HG03439 (cell line): ENCODE results near the gene SHISA9.
"Not testable (repeated sequence)": the region's sequence is repeated elsewhere in the genome, so short reads cannot be mapped to it uniquely, and the experiment has no call there.

Experiments used
- ATAC-seq: cut with Tn5 transposase; IDR thresholded peaks from one replicate; pipeline ENCODE4 v1.9.1; 2021; ENCODE audit warnings: mild to moderate bottlenecking, moderate library complexity; ENCODE audit not compliant: unreplicated experiment

SHISA9 gene

DNA sequence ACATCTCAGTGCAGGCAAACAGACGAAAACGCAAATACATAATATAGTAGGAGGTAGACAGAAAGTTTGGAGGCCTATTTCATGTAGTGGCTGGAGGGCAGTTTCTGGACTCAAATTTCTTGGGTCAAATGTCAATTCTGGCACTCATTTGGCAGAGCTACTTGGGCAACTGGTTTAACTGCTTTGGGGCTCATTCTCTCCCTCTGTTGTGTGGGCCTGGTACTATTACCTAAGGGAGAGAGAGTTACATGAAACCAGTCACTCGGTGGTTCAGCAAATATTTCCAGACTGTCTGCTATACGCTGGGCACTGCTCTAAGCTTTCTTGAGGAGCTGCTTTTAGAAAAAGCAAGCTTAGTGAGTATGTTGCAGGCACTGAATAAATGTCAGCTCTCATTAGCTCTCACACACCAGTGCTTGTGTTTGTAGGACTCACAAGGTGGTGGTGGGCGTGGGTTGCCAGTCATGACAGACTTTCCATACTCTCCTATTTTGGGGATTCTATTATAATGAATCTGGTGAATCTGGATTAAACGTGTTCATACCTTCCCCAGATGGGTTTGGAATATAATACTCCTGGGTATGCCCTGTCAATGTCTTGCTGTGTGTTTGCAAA, 1.8 kb upstream of the SHISA9 start:
- no peak for ATAC-seq

DNA sequence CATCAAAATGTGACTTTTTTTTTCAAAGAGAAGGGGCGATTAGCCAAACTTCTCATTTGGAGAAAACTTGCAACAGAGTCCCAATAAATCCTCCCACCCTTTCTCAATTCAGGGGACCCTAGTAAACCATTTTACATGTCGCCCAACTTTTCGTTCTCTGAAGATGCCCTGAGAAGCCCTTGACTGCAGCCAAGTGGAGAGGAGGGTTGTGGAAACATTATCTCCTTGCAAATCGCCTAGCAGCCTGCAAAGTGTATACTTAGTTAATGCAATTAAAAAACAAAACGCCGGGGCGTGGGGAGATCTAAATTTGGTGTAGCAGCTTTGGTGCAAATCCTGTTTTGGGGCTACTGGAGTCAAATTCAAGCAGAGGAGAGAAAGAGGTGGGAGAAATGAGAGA, 1.2 kb upstream of the SHISA9 start:
- no peak for ATAC-seq

GRCh38 chr16:12900599-12901203, 697 bp upstream of the SHISA9 start:
- ATAC-seq = no peak

- no peak for ATAC-seq
These were observed 198 bp upstream of the SHISA9 start for GRCh38 chr16:12901204-12901596.

GRCh38 chr16:12902511-12903372, 1.3 kb downstream of the SHISA9 start:
- ATAC-seq = no peak

DNA sequence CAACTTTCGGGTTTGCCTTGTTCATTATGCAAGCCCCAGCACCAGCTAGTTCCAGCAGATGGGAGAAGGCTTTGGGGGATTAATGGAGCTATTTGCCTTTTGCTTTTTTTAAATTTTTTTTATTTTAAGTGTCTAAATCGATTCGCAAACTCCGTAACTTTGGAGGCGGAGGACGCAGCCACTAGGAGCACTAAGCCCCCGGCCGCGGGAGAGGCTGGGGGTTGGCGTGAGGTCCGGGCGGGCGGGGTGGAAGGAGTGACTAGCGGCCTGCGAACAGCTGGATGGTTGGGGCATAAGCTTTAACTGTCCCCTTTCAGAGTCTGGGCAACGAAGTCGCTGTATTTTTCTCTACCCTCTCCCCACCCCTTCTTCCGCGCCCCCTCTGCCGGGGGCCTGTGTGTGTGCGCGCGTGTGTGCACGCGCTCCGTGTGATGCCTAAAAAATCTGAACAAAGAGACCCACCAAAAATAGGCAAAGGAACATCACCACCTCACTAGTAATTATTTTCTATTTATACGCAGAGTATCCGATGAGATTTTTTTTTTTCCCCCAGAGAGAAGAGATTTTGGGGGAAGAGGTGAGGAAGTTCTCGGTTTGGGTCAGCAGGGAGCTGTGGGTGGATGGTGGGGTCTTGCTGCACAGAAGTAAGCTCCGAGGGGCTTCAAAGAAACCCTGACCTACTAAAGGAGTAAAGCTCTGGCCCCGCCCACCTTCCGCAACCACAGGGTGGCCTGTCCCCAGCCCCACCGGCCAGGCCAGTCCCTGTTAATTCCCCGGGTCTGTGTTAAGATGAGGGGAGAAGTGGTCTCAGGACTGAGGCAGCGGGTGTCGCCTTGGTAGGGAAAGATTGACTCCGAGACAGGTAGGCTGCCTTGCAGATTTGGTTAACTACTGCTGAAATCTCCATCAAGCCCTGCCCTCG, 2.3 kb downstream of the SHISA9 start:
- ATAC-seq = no peak

- ATAC-seq = no peak
These were observed 2.9 kb downstream of the SHISA9 start for GRCh38 chr16:12904329-12904671.

DNA sequence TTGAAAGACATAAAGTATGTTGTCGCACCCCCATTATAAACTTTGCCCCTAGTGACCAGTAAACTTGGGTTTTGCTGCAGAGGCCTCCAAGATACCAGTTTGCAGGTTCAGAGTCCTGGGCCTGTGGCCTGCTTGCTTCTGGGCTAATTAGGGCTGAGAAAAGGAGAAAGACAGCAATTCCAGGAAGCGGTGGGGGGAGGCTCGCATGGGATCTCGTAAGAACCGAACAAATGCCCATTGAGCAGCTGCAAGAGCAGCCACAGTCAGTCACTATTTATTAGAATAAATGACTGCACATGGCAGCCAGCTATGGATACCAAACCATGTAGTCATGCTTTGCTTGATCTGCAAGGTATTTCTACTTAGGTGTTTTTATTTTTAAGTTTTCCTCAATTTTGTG, 4.9 kb downstream of the SHISA9 start:
- no peak for ATAC-seq

- ATAC-seq = no peak
These were observed 5.5 kb downstream of the SHISA9 start for GRCh38 chr16:12906765-12907516.

DNA sequence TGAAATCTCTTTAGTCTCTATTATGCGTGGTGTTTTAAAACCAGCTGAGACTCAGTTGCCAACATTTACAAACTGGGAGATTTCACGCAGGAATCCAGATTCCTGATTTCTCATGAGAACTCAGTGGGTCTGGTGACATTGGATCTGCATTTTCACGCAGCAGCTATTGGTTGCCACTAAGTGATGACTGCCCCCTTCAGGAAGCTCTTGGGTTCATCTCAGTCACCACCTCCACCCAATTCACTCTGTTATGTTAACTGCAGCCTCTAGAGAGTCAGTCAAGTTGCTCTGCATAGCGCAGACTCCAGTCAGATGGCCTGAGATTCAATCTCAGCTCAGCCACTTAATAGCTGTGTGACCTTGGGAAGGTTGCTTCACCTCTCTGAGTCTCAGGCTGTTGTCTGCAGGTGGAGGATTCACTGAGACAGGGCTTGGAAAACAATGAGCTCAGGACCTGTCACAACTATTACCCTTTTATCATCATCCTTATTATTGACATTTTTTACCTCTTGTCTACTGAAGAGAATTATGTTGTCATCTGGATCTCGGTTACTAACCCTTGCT, 6.4 kb downstream of the SHISA9 start:
- ATAC-seq = no peak

DNA sequence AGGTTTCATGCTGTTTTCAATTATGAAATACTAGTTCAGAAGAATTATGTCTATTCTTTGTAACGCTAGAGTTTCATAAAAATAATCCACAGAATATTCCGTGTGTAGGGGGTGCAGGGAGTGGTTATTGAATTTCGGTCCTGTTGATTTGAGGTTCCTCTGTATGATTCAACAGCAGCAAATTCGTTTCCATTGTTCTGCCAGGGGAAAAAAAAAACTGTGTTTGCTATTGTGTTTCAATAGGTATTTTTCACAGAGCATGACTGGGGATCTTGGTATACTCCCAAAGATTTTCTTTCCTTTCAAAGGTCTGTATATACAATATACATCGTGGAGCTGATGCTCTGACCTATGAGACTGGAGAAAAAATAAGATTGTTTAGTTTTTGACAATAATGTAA, 15.8 kb downstream of the SHISA9 start:
- no peak for ATAC-seq

DNA sequence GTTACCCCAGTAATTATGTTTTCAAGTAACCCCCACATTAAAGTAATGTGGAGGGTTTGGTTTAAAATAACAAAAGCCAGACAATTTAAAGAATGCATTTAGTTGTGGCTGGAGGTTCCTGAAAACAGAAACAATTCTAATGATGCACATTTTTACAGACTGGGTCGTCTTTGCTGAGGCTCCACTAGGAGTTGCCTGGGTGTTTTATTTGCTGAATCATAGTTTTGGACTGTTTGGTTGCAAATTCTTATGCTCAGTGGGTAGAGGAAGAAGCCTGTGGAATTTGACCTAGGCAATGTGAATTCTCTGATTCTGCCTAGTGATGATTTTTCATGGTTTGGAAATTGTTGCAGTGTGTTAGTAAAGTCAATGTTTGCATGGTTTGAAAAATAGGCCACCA, 16.3 kb downstream of the SHISA9 start:
- ATAC-seq = no peak

- ATAC-seq = no peak
These were observed 19.3 kb downstream of the SHISA9 start for GRCh38 chr16:12920739-12921138.

DNA sequence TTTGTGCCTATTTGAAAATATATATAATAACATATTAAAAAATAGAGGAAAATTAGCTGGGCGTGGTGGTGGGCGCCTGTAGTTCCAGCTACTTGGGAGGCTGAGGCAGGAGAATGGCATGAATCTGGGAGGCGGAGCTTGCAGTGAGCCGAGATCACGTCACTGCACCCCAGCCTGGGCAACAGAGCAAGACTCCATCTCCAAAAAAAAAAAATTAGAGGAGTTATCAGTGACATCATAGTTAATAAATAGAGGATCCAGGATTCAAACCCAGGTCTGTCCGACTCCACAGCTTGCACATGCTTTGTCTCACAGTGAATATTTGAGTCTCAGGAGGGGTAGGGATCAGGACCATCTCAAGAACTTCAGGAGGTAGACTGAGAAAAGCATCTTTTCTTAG, 22.2 kb downstream of the SHISA9 start:
- ATAC-seq = not testable (repeated sequence)

DNA sequence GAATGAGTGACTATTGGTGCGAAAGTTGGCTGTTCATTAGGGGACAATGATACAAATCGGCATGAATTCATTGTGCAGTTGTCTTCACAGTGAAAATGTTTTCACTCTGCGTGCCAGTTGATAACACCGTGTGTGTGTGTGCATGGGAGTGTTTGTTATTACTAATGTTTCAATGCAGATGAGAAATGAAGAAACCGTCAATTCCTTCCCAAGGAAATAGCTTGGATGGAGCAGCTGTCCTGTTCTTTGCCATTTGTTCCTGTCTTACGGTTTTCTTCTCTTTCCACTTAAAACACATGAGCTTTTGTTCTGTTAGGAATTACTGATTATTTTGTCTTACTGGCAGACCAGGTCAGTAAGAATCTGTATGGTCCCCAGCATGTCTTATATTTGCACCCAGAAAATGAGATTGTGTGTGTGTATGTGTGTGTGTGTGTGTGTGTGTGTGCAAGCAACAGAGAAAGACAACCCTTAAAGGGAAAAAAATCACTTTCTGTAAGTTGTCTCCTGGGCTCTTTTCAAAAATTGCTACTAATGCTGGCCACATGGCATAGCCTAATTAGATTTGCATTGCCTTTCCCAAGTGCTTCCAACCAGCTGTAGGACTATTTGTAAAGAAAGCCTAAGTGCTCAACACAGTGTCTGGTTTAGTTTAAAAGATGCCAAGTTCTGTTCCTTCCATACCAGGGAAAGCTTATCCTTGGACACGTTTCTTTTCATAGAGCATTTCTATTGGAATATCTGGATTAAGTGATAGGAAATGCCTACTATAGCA, 23.8 kb downstream of the SHISA9 start:
- no peak for ATAC-seq

- ATAC-seq = no peak
These were observed 26.2 kb downstream of the SHISA9 start for GRCh38 chr16:12927591-12927990.

DNA sequence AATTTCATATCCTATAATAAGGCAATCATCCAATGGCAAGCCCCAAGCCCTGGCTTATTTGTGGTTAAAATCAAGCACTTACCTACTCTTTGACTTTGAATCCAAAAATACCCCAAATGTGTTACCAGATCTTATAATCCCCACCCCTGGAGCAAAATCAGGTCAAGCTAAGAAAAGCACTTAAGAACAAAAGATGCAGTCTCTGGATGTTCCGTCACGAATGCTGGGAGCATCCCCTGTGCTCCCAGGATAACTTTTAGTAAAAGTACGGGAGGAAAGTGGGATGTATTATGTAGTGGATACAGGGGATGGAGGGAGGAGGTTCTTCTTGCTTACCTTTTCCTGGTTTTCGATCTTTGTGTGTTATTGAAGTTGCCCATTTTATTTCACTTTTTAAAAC, 29.5 kb downstream of the SHISA9 start:
- ATAC-seq = no peak

- no peak for ATAC-seq
These were observed 35.0 kb downstream of the SHISA9 start for GRCh38 chr16:12936391-12936790.

DNA sequence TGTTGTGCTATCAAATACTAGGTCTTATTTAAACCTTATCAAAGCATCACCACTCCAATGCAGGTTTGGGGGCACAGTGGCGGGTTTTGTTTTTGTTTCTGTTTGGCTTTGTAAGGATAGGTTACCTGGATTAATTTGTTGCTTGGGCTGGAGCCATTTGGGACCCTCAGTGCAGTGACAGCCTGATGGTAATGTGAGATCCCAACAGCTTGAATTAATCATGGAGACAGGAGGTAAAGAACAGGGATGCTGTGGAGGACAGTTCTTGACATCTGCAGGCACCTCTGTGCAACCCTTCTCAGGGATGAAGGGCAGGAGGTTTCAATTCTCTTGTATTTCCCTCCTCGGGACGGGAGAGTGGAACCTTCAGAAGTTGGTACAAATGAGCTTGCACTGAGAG, 40.5 kb downstream of the SHISA9 start:
- ATAC-seq = no peak
